GM21786 (cell line): ENCODE data around the gene UGT1A5.

Experiments
- ATAC-seq: cut with Tn5 transposase; IDR thresholded peaks from one replicate; pipeline ENCODE4 v1.9.1; 2021; ENCODE audit not compliant: unreplicated experiment

Gene UGT1A5

GRCh38 chr2:233807966-233808935, 95.5 kb downstream of the UGT1A5 start:
- no peak for ATAC-seq

GRCh38 chr2:233810385-233810784, 97.7 kb downstream of the UGT1A5 start:
- no peak for ATAC-seq

GRCh38 chr2:233811087-233811486, 98.4 kb downstream of the UGT1A5 start:
- ATAC-seq: no peak

GRCh38 chr2:233811732-233812131, 99.0 kb downstream of the UGT1A5 start:
- ATAC-seq: no peak

GRCh38 chr2:233813236-233814055, 100.7 kb downstream of the UGT1A5 start:
- ATAC-seq: no peak

GRCh38 chr2:233814056-233814835, 101.5 kb downstream of the UGT1A5 start:
- no peak for ATAC-seq

GRCh38 chr2:233815861-233816260, 103.2 kb downstream of the UGT1A5 start:
- no peak for ATAC-seq

GRCh38 chr2:233816334-233816733, 103.6 kb downstream of the UGT1A5 start:
- ATAC-seq: no peak

GRCh38 chr2:233816771-233817170, 104.1 kb downstream of the UGT1A5 start:
- ATAC-seq: no peak

GRCh38 chr2:233817361-233817911, 104.7 kb downstream of the UGT1A5 start:
- no peak for ATAC-seq

- ATAC-seq: no peak
Observed at GRCh38 chr2:233817995-233818638, 105.4 kb downstream of the UGT1A5 start.

- ATAC-seq: no peak
Observed at GRCh38 chr2:233818639-233819621, 106.2 kb downstream of the UGT1A5 start.

- ATAC-seq: no peak
Observed at GRCh38 chr2:233819884-233820773, 107.4 kb downstream of the UGT1A5 start.

GRCh38 chr2:233820774-233821105, 108.0 kb downstream of the UGT1A5 start:
- ATAC-seq: no peak

- ATAC-seq: no peak
Observed at GRCh38 chr2:233821196-233821595, 108.5 kb downstream of the UGT1A5 start.

- no peak for ATAC-seq
Observed at GRCh38 chr2:233821709-233822100, 109.0 kb downstream of the UGT1A5 start.

GRCh38 chr2:233822101-233822771, 109.5 kb downstream of the UGT1A5 start:
- no peak for ATAC-seq
